Measurements from ENCODE around the gene USE1.

USE1 gene

GRCh38 chr19:17243830-17244617 is 28.9 kb downstream of the USE1 start:
- DNase-seq (ENCODE audit: low spot score) = no peak
- Histone ChIP-seq H3K27ac (peak overlapping the region; percentile 61 to 91), H3K4me3 (peak overlapping the region; percentile 98)
- no peak for TF ChIP-seq CTCF (IDR thresholded peaks at IDR 0.05)

GRCh38 chr19:17244618-17245534 is 29.7 kb downstream of the USE1 start:
- peak overlapping the region; percentile 98 for H3K4me3 ChIP-seq
- H3K27ac ChIP-seq = peak overlapping the region; percentile 61 to 91
- no peak for TF ChIP-seq CTCF (IDR thresholded peaks at IDR 0.05)
- no peak for DNase-seq (ENCODE audit: low spot score)

GRCh38 chr19:17245535-17245984 is 30.4 kb downstream of the USE1 start, which contains the start of gene NR2F6:
Gene NR2F6, minus strand, starts transcription at chr19:17245919. Its CDS starts 699 bp downstream, at chr19:17245220.
- TF ChIP-seq CTCF (IDR thresholded peaks at IDR 0.05) = no peak
- H3K4me3 ChIP-seq = peak within 1 kb of the TSS; percentile 98
- peak within 1 kb of the TSS; percentile 61 to 91 for H3K27ac ChIP-seq
- no peak for DNase-seq (ENCODE audit: low spot score)

- H3K4me3 ChIP-seq = peak overlapping the region; percentile 98
Measured at GRCh38 chr19:17246681-17247425, 31.7 kb downstream of the USE1 start.

GRCh38 chr19:17248011-17248776 is 33.0 kb downstream of the USE1 start:
- Histone ChIP-seq H3K27ac (no peak overlapping the region), H3K4me3 (no peak overlapping the region)
- TF ChIP-seq CTCF (IDR thresholded peaks at IDR 0.05) = no peak
- no peak for DNase-seq (ENCODE audit: low spot score)

More at GRCh38 chr19:17246681-17247425, 31.7 kb downstream of the USE1 start:
- no peak for TF ChIP-seq CTCF (IDR thresholded peaks at IDR 0.05)
- H3K27ac ChIP-seq = peak overlapping the region; percentile 52 to 91
- no peak for DNase-seq (ENCODE audit: low spot score)

Data from coronary artery (tissue), 2 donors.